ENCODE results near the gene BPIFB2. TPM values are rescaled to one million over a fixed set of nuclear protein-coding genes. Genes with fewer than 3 reads are reported as not detected.

BPIFB2 gene
- total RNA-seq, 4 donors from 2014 or later, result 0.13 to 138 (median 0.15) TPM; not detected in 1

- no peak for TF ChIP-seq EP300 (IDR thresholded peaks at IDR 0.05)
- no peak for TF ChIP-seq CTCF (IDR thresholded peaks at IDR 0.05)
- TF ChIP-seq POLR2AphosphoS5 (IDR thresholded peaks at IDR 0.05), result no peak
- TF ChIP-seq POLR2A (IDR thresholded peaks at IDR 0.05), result no peak
- no peak overlapping the region for H3K4me3 ChIP-seq
- H3K4me1 ChIP-seq, result no peaks in the 10 kb centered on the region
- H3K27ac ChIP-seq, result no peak overlapping the region
- H3K27me3 ChIP-seq, result peaks cover 15% of the 10 kb centered on the region
- no peaks in the 10 kb centered on the region for H3K36me3 ChIP-seq
- WGBS, 2 donors (ENCODE audit: low coverage in 1 of 2), result 100% methylated on average over 1 of the region's 1 CpG; no CpG with 5 or more reads in 1 of the 2 donors
- no peaks in the 10 kb centered on the region for H3K9me3 ChIP-seq
- ATAC-seq, result no peak
Measured at GRCh38 chr20:33024243-33024560, 16.7 kb downstream of the BPIFB2 start.

GRCh38 chr20:33024609-33025317, 17.3 kb downstream of the BPIFB2 start:
- Histone ChIP-seq H3K27ac (no peak overlapping the region), H3K4me3 (no peak overlapping the region), H3K27me3 (peaks cover 19% of the 10 kb centered on the region), H3K36me3 (no peaks in the 10 kb centered on the region), H3K4me1 (no peaks in the 10 kb centered on the region), H3K9me3 (no peaks in the 10 kb centered on the region)
- TF ChIP-seq CTCF (IDR thresholded peaks at IDR 0.05) (no peak), EP300 (IDR thresholded peaks at IDR 0.05) (no peak), POLR2A (IDR thresholded peaks at IDR 0.05) (no peak), POLR2AphosphoS5 (IDR thresholded peaks at IDR 0.05) (no peak)
- 61 to 66% methylated on average over 4 to 5 of the region's 5 CpGs for WGBS, 2 donors (ENCODE audit: low coverage in 1 of 2)
- ATAC-seq, result no peak

GRCh38 chr20:33025318-33025876, 17.9 kb downstream of the BPIFB2 start:
- Histone ChIP-seq H3K9me3 (no peaks in the 10 kb centered on the region), H3K4me1 (no peaks in the 10 kb centered on the region), H3K36me3 (no peaks in the 10 kb centered on the region), H3K4me3 (no peak overlapping the region), H3K27me3 (peaks cover 19% of the 10 kb centered on the region), H3K27ac (no peak overlapping the region)
- ATAC-seq, result no peak
- no peak for TF ChIP-seq CTCF (IDR thresholded peaks at IDR 0.05)
- TF ChIP-seq POLR2AphosphoS5 (IDR thresholded peaks at IDR 0.05), result no peak
- no peak for TF ChIP-seq POLR2A (IDR thresholded peaks at IDR 0.05)
- 69 to 92% methylated on average over 6 to 9 of the region's 9 CpGs for WGBS, 2 donors (ENCODE audit: low coverage in 1 of 2)

GRCh38 chr20:33026072-33026778, 18.7 kb downstream of the BPIFB2 start:
- no peaks in the 10 kb centered on the region for H3K36me3 ChIP-seq
- H3K9me3 ChIP-seq, result no peaks in the 10 kb centered on the region
- H3K27ac ChIP-seq, result no peak overlapping the region
- no peaks in the 10 kb centered on the region for H3K4me1 ChIP-seq
- H3K4me3 ChIP-seq, result no peak overlapping the region
- 70% methylated on average over 3 of the region's 5 CpGs; no CpG with 5 or more reads in 1 of the 2 donors for WGBS, 2 donors (ENCODE audit: low coverage in 1 of 2)
- ATAC-seq, result no peak
- TF ChIP-seq POLR2A (IDR thresholded peaks at IDR 0.05) (no peak), EP300 (IDR thresholded peaks at IDR 0.05) (no peak), CTCF (IDR thresholded peaks at IDR 0.05) (no peak), POLR2AphosphoS5 (IDR thresholded peaks at IDR 0.05) (no peak)
- H3K27me3 ChIP-seq, result peaks cover 19% of the 10 kb centered on the region
